H7 (cell line): ENCODE data around the gene MUC6. TPM values are rescaled to one million over a fixed set of nuclear protein-coding genes. Genes with fewer than 3 reads are reported as not detected.
A peak's percentile ranks its signal among the peaks of the same experiment; 100 is the strongest.

Source experiments
- DNase-seq: peaks from one replicate; pipeline ENCODE4 v3.0.0; 2012
- H3K27me3 ChIP-seq: 2 replicates; pipeline ENCODE4 v1.6.0; 2011; ENCODE audit warnings: mild to moderate bottlenecking, low read length; ENCODE audit not compliant: control insufficient read depth, insufficient read depth
- H3K36me3 ChIP-seq: replicated peaks from 2 replicates; pipeline ENCODE4 v1.5.1; 2011; ENCODE audit warnings: low read length; ENCODE audit not compliant: control insufficient read depth, insufficient read depth
- H3K4me3 ChIP-seq: 2 replicates; pipeline ENCODE4 v1.5.1; 2011; ENCODE audit warnings: low read depth, mild to moderate bottlenecking, control low read depth, low read length, moderate library complexity; ENCODE audit not compliant: insufficient read depth
- total RNA-seq: library from RNA; depleted of rRNA; stranded (reverse); fragments of >200 nt; shearing (Covaris generic); gene quantifications from 2 replicates; pipeline ENCODE4 v1.2.3, GENCODE V29; 2014; rRNA removed

Gene MUC6, protein sequence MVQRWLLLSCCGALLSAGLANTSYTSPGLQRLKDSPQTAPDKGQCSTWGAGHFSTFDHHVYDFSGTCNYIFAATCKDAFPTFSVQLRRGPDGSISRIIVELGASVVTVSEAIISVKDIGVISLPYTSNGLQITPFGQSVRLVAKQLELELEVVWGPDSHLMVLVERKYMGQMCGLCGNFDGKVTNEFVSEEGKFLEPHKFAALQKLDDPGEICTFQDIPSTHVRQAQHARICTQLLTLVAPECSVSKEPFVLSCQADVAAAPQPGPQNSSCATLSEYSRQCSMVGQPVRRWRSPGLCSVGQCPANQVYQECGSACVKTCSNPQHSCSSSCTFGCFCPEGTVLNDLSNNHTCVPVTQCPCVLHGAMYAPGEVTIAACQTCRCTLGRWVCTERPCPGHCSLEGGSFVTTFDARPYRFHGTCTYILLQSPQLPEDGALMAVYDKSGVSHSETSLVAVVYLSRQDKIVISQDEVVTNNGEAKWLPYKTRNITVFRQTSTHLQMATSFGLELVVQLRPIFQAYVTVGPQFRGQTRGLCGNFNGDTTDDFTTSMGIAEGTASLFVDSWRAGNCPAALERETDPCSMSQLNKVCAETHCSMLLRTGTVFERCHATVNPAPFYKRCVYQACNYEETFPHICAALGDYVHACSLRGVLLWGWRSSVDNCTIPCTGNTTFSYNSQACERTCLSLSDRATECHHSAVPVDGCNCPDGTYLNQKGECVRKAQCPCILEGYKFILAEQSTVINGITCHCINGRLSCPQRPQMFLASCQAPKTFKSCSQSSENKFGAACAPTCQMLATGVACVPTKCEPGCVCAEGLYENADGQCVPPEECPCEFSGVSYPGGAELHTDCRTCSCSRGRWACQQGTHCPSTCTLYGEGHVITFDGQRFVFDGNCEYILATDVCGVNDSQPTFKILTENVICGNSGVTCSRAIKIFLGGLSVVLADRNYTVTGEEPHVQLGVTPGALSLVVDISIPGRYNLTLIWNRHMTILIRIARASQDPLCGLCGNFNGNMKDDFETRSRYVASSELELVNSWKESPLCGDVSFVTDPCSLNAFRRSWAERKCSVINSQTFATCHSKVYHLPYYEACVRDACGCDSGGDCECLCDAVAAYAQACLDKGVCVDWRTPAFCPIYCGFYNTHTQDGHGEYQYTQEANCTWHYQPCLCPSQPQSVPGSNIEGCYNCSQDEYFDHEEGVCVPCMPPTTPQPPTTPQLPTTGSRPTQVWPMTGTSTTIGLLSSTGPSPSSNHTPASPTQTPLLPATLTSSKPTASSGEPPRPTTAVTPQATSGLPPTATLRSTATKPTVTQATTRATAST (N-terminal part only)
- not detected in 2 replicates for total RNA-seq

DNA sequence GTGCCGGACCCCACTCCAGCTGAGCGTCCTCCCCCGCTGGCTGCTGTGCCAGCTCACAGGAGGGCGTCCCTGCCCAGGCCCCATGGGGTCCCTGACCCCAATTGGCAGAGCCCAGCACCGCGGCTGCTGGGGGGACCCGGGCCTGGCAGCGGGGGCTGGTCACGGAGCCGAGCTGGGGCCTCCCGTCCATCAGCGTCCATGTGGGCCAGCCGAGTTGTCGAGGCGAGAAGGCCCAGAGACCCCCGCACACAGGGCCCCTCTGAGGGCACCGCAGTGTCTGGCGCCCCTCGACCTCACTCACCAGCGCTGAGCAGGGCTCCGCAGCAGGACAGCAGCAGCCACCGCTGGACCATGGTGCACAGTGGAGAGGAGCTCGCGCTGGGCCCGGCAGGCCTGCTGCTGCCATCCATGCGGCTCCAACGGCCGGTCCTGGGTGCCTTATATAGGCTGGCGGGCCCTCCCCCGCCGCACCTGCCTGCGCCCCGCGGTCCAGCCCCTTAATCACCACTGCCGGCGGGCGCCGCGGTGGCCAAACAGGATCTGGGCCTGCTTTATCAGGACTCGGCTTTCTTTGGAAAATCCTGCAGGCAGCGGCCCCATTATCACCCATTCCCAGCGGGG lies at the start of gene MUC6:
MUC6 (minus strand) TSS at position 416 of the 621 bp plus-strand sequence; CDS start at position 353, 63 bp downstream.
- no peak for DNase-seq
- no peaks in the 10 kb centered on the region for H3K36me3 ChIP-seq

DNA sequence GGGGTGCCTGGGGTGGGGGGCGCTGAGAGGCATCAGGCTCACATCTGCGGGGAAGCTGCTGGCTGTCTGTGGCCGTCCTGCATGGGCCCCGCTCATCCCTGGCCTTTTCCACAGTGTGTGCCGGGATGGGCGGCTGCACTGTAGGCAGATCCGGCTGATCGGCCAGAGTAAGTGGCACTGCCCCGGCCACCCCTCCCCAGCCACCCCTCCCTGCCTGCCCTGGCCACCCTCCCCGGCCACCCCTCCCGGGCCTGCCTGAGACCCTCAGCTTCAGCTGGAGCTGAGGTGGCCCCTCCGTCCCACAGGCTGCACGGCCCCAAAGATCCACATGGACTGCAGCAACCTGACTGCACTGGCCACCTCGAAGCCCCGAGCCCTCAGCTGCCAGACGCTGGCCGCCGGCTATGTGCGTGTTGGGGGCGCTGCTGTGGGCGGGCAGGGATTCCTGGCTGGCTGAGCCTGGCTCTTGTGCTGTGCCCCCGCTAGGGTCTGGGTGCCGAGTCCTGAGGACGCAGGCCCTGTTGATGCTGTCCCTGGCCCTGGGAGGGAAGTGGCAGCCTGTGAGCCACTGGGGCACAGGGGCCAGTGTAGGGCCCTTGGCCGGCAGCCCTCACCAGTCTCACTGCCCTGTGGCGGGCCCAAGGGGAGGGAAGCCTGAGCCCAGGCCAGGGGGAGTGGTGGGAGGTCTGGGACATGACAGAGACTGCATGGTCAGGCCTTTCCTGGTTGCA lies 49.1 kb upstream of the MUC6 start:
- H3K27me3 ChIP-seq = no peaks in the 10 kb centered on the region
- DNase-seq = no peak
- H3K36me3 ChIP-seq = no peaks in the 10 kb centered on the region
- no peak overlapping the region for H3K4me3 ChIP-seq

More for the DNA sequence above, at the start of gene MUC6:
- Histone ChIP-seq H3K4me3 (no peak within 1 kb of the TSS), H3K27me3 (no peaks in the 10 kb centered on the region)

DNA sequence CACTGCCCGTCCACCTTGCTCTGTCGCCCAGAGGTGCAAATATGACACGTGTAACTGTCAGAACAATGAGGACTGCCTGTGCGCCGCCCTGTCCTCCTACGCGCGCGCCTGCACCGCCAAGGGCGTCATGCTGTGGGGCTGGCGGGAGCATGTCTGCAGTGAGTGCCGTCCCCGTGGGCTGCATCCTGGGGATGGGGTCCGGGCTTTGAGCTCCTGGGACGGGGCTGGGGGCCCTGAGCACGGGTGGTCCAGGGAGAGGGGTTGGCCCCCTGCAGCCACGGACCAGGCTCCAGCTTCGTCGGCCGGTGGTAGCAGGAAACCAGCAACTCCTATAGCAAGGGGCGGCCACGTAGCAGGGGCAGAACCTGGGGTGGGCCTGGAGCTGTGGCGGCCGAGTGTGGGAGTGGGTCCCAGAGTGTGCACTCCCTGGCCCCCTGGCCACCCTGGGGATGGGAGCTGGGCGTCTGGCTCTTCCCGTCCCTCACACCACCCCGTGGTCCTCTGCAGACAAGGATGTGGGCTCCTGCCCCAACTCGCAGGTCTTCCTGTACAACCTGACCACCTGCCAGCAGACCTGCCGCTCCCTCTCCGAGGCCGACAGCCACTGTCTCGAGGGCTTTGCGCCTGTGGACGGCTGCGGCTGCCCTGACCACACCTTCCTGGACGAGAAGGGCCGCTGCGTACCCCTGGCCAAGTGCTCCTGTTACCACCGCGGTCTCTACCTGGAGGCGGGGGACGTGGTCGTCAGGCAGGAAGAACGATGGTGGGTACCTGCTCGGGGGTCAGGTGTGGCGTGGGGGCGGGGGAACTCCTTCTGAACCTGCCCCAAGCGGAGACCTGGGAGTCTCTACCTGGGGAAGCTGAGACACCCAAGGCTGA lies 48.3 kb upstream of the MUC6 start:
- H3K36me3 ChIP-seq = no peaks in the 10 kb centered on the region
- DNase-seq = no peak
- H3K27me3 ChIP-seq = no peaks in the 10 kb centered on the region
- H3K4me3 ChIP-seq = no peak overlapping the region

DNA sequence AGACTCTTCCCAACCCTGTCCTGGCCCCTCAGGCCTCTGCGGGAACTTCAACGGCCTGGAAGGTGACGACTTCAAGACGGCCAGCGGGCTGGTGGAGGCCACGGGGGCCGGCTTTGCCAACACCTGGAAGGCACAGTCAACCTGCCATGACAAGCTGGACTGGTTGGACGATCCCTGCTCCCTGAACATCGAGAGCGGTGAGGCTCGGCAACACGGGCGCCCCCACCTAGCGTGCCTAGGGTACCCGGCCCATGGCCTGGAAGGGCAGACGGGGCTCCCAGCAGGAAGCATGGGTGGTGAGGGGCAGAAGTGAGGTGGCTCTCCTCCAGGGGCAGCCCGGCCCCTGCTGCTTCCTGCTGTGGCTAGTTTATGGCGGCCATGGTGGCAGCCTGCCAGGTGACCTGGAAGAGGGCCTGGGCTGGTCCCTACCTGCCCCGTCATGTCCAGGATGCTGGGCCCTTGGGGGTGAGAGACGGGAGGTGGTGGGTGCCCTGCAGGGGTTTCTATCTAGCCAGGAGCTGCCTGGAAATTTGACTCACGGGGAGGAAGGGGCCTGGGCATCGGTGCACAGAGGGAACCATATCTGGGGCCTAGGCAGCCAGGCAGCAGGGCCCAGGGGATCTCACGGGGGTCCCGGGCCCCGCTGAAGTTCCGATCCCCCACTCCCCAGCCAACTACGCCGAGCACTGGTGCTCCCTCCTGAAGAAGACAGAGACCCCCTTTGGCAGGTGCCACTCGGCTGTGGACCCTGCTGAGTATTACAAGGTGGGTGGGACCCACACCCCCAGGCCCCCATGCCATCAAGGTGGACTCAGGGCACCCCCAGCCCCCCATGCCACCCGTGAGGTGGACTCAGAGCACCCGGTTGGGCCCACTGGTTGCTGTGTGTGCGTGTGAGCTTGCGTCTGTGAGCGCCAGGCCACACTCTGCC lies 47.4 kb upstream of the MUC6 start:
- no peaks in the 10 kb centered on the region for H3K27me3 ChIP-seq
- H3K4me3 ChIP-seq = no peak overlapping the region
- H3K36me3 ChIP-seq = no peaks in the 10 kb centered on the region
- peak; percentile 63 for DNase-seq

DNA sequence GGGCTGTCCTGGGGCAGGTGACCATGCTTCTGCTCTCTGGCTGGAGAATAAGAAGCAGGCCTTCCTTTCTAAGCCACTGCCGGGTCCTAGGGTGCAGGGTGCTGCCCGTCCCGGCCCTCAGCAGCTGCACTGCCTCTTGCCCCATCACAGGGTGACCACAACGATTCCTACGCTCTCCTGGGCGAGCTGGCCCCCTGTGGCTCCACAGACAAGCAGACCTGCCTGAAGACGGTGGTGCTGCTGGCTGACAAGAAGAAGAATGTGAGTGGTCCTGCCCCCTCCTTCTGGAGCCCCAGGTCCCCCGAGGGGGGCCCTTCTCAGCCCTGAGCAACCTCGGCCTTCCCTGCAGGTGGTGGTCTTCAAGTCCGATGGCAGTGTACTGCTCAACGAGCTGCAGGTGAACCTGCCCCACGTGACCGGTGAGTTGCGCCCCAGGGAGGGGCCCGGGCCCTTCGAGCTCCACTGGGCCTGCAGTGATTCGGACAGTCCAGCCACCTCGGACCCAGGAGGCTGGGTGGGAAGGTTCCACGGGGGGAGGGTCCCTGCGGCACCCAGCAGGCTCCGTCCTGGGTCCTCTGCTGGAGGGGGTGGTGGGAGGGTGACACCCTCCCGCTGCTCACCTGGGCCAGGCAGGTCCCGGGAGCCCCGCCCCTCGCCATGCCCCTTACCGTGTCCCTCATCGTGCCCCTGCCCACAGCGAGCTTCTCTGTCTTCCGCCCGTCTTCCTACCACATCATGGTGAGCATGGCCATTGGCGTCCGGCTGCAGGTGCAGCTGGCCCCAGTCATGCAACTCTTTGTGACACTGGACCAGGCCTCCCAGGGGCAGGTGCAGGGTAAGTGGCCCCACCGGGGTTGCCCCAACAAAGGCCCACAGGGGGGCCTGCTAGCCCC lies 46.5 kb upstream of the MUC6 start:
- H3K4me3 ChIP-seq = no peak overlapping the region
- peak; percentile 65 for DNase-seq
- no peaks in the 10 kb centered on the region for H3K36me3 ChIP-seq
- H3K27me3 ChIP-seq = no peaks in the 10 kb centered on the region

DNA sequence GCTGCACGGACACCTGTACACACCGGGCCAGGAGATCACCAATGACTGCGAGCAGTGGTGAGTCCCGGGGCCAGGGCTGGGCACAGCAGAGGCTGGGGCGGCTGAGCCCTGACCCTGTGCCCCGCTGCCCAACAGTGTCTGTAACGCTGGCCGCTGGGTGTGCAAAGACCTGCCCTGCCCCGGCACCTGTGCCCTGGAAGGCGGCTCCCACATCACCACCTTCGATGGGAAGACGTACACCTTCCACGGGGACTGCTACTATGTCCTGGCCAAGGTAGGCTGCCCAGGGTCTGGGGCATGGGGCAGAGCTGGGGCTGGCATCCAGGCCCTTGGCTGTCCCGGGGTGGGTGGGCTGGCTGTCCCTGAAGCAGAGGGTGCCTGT lies 45.8 kb upstream of the MUC6 start:
- Histone ChIP-seq H3K4me3 (no peak overlapping the region), H3K27me3 (no peaks in the 10 kb centered on the region), H3K36me3 (no peaks in the 10 kb centered on the region)
- no peak for DNase-seq

DNA sequence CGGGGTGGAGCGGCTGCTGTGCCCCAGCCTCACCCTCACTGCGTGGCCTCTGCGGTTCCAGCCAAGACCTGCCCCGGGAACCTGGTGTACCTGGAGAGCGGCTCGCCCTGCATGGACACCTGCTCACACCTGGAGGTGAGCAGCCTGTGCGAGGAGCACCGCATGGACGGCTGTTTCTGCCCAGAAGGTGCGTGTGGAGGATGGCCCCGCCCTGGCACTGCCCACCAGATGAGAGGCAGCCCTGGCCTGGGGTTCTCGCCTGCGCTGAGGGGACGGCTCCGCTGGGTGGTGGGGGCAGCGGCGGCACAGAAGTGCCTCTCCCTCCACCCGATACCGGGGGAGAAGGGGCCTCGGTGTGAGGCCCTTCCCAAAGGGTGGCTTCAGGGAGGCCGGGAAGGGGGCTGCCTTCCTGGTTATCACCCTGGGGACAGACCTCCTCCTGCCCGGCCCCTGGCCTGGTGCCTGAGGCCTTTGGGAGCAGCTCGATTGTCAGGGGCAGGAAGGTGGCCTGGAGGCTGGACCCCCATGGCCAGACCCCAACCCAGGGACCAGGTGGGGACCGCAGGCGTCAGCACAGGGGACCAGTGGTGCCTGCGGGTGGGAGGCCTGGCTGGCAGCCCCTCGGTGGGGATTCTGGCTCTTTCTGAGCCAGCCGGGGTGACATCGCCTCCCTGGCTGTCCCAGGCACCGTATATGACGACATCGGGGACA lies 45.2 kb upstream of the MUC6 start:
- Histone ChIP-seq H3K27me3 (no peaks in the 10 kb centered on the region), H3K36me3 (no peaks in the 10 kb centered on the region), H3K4me3 (no peak overlapping the region)
- peak; percentile 62 for DNase-seq

DNA sequence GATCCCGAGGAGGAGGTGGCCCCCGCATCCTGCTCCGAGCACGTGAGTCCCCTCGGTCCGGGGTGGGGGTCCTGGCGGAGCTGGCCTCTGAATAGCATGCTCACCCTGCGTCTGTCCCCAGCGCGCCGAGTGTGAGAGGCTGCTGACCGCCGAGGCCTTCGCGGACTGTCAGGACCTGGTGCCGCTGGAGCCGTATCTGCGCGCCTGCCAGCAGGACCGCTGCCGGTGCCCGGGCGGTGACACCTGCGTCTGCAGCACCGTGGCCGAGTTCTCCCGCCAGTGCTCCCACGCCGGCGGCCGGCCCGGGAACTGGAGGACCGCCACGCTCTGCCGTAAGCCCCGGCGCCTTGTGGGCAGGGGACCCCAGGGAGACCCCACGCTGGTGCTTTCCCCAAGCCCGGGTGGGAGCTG lies 41.7 kb upstream of the MUC6 start:
- no peak overlapping the region for H3K4me3 ChIP-seq
- no peaks in the 10 kb centered on the region for H3K27me3 ChIP-seq
- DNase-seq = no peak
- no peaks in the 10 kb centered on the region for H3K36me3 ChIP-seq

DNA sequence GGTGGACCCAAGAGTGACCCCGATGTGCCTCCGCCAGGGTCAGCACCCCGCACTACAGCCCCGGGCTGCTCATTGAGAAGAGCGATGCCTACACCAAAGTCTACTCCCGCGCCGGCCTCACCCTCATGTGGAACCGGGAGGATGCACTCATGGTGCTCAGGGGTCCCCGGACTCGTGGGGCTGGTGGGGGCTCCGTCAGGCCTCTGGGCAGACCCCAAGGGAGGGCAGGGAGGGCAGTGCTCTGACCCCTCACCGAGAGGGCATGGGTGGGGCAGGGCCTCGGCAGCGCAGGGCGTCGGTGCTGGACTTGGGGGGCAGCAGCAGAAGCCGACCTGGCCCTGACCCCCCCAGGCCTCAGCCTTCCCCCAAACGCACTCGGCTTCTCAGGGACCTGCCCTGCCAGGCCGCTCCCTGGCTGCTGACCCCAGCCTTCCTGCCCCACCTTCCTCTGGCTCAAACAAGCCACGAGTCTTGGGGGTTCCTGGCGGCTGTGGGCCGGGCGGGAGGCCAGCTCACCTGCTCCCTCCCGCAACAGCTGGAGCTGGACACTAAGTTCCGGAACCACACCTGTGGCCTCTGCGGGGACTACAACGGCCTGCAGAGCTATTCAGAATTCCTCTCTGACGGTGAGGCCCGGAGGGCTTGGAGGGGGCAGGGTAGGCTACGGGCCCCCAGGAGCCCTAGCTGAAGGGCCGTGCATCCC lies 41.0 kb upstream of the MUC6 start:
- Histone ChIP-seq H3K4me3 (no peak overlapping the region), H3K36me3 (no peaks in the 10 kb centered on the region), H3K27me3 (no peaks in the 10 kb centered on the region)
- DNase-seq = peak; percentile 56

DNA sequence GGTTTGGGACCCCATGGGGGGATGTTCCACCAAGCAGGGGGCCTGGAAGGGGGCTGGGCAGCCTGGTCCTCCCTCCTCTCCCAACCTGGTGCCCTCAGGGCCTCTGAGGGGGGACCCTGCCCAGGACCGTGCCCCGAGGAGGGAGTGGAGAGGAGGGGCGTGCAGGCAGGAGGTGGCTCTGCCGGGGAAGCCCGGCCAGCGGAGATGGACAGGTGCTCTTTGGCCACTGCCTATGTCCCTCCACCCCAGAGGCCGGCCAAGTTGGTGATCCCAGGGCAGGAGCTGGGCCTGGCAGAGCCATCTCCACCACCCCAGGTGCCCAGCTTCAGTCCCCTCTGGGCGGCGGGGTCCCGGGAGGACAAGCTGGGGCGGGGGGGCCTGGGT lies 40.5 kb upstream of the MUC6 start:
- DNase-seq = peak; percentile 59
- Histone ChIP-seq H3K27me3 (no peaks in the 10 kb centered on the region), H3K36me3 (no peaks in the 10 kb centered on the region), H3K4me3 (no peak overlapping the region)
